HCT116 (cell line): ENCODE results near the gene S1PR3. TPM values are rescaled to one million over a fixed set of nuclear protein-coding genes. Genes with fewer than 3 reads are reported as not detected.

Source experiments
- ATAC-seq: fragments of 200-7000 bp; cut with Tn5 transposase; 2 replicates; pipeline ENCODE4 v1.9.1; 2020; ENCODE audit warnings: mild to moderate bottlenecking, moderate library complexity
- BruUV-seq: library from RNA; stranded (reverse); fragments of 400-500 nt; replicated peaks from 2 replicates; lab custom pipeline; 2021; lab: Mats Ljungman, UMichigan
- CTCF ChIA-PET: fragments of 300-600 bp; sonication (Branson Sonifier 250); formaldehyde crosslinking; loops from one replicate; lab custom pipeline; 2021; ENCODE audit warnings: antibody characterized with exemption; lab: Charles Lee
- POLR2A ChIA-PET: fragments of 300-600, 350-600 bp; sonication (Branson Sonifier 250); formaldehyde crosslinking; loops from one replicate; lab custom pipeline; 2021; ENCODE audit warnings: antibody characterized with exemption; lab: Charles Lee
- RAD21 ChIA-PET, 2 experiments: fragments of 300-600 bp; sonication (Branson Sonifier 250); formaldehyde crosslinking; loops; one replicate each; lab custom pipeline; 2023; ENCODE audit warnings: low total read pairs in 2 of 2; ENCODE audit not compliant: uncharacterized antibody in 2 of 2, unreplicated experiment in 2 of 2, low non-redundant PET in 1 of 2; lab: Charles Lee
- DNase-seq: peaks from one replicate; pipeline ENCODE4 v3.0.0-alpha.2; 2010; ENCODE audit warnings: low read depth, low spot score
- H2AFZ ChIP-seq: fragments of 200-600 bp; shearing (Covaris generic), sonication (generic); 2 replicates; pipeline ENCODE4 v1.6.1; 2017; ENCODE audit warnings: low read depth, mixed run types, mixed read lengths, antibody characterized with exemption, low read length; ENCODE audit not compliant: poor library complexity, severe bottlenecking
- H3K27ac ChIP-seq: 2 replicates; pipeline ENCODE4 v1.5.1; 2012; ENCODE audit warnings: low read depth, low read length
- H3K27me3 ChIP-seq: fragments of 200-600 bp; sonication (generic); 2 replicates; pipeline ENCODE4 v1.6.1; 2016; ENCODE audit warnings: mixed run types, low read length, mixed read lengths; ENCODE audit not compliant: insufficient read depth
- H3K36me3 ChIP-seq, 2 experiments: fragments of 200-500 bp in 1 of 2; fragments of 200-600 bp in 1 of 2; sonication (Bioruptor generic) in 1 of 2; sonication (generic) in 1 of 2; 2 replicates each; pipeline versions ENCODE4 v1.5.1 to v1.6.1; 2014 to 2016; ENCODE audit warnings: low read length in 2 of 2, inconsistent platforms in 1 of 2, mixed read lengths in 1 of 2, mixed run types in 1 of 2; ENCODE audit not compliant: insufficient read depth in 2 of 2, control insufficient read depth in 1 of 2
- H3K4me1 ChIP-seq, 2 experiments: fragments of 200-600 bp in 1 of 2; sonication (generic) in 1 of 2; 2 replicates each; pipeline versions ENCODE4 v1.5.1 to v1.6.1; 2012 to 2017; ENCODE audit warnings: low read length in 2 of 2, inconsistent platforms in 1 of 2, mild to moderate bottlenecking in 1 of 2, mixed read lengths in 1 of 2, mixed run types in 1 of 2, moderate library complexity in 1 of 2; ENCODE audit not compliant: insufficient read depth in 2 of 2, control insufficient read depth in 1 of 2
- H3K4me2 ChIP-seq: fragments of 200-600 bp; sonication (generic); 2 replicates; pipeline ENCODE4 v1.6.1; 2017; ENCODE audit warnings: mixed run types, low read length, mixed read lengths
- H3K4me3 ChIP-seq, 2 experiments: fragments of 200-600 bp in 1 of 2; sonication (generic) in 1 of 2; replicated peaks in 1 of 2; 2 replicates each; pipeline ENCODE4 v1.5.1; 2011 to 2016; ENCODE audit warnings: low read length in 2 of 2, control low read depth in 1 of 2, low read depth in 1 of 2, mild to moderate bottlenecking in 1 of 2, mixed read lengths in 1 of 2, mixed run types in 1 of 2
- H3K79me2 ChIP-seq: fragments of 200-600 bp; sonication (generic); 2 replicates; pipeline ENCODE4 v1.6.1; 2017; ENCODE audit warnings: mild to moderate bottlenecking, mixed run types, low read length, moderate library complexity, mixed read lengths; ENCODE audit not compliant: insufficient read depth
- H3K9ac ChIP-seq: fragments of 200-600 bp; sonication (generic); 2 replicates; pipeline ENCODE4 v1.6.1; 2016; ENCODE audit warnings: low read length, mixed read lengths
- H3K9me2 ChIP-seq: fragments of 200-600 bp; sonication (generic), shearing (Covaris generic); 2 replicates; pipeline ENCODE4 v1.6.1; 2017; ENCODE audit warnings: mixed run types, mild to moderate bottlenecking, moderate library complexity; ENCODE audit not compliant: insufficient read depth
- H3K9me3 ChIP-seq, 2 experiments: fragments of 200-500 bp in 1 of 2; fragments of 200-600 bp in 1 of 2; sonication (Bioruptor generic) in 1 of 2; sonication (generic) in 1 of 2; 2 replicates each; pipeline ENCODE4 v1.6.1; 2014 to 2017; ENCODE audit warnings: low read length in 2 of 2, mixed read lengths in 2 of 2, inconsistent platforms in 1 of 2, low read depth in 1 of 2, mild to moderate bottlenecking in 1 of 2, mixed run types in 1 of 2, moderate library complexity in 1 of 2; ENCODE audit not compliant: control insufficient read depth in 1 of 2, insufficient read depth in 1 of 2
- H4K20me1 ChIP-seq: fragments of 200-600 bp; sonication (generic), shearing (Covaris generic); 2 replicates; pipeline ENCODE4 v1.6.1; 2017; ENCODE audit warnings: mixed run types, mild to moderate bottlenecking, moderate library complexity; ENCODE audit not compliant: insufficient read depth
- EZH2 ChIP-seq: fragments of 200-600 bp; sonication (generic); IDR thresholded peaks from 2 replicates; pipeline ENCODE4 v1.6.1; 2017; ENCODE audit warnings: antibody characterized with exemption, mixed run types
- JUND ChIP-seq: IDR thresholded peaks from 2 replicates; pipeline ENCODE4 v1.6.1; 2012
- SIN3A ChIP-seq: IDR thresholded peaks from 2 replicates; pipeline ENCODE4 v1.6.1; 2012; ENCODE audit warnings: low read depth
- TCF7L2 ChIP-seq: IDR thresholded peaks from 2 replicates; pipeline ENCODE4 v1.7.0; 2011; ENCODE audit warnings: borderline replicate concordance, inconsistent platforms; ENCODE audit not compliant: insufficient read depth, insufficient read length; ENCODE audit errors: extremely low read depth
- intact Hi-C: fragments of 100-400 bp; cut with micrococcal nuclease; formaldehyde crosslinking; loops from 2 replicates; pipeline ENCODE4 v1.10.0; 2022
- total RNA-seq: library from RNA; stranded (reverse); gene quantifications from one replicate; pipeline ENCODE4 v1.2.1, GENCODE V29; 2021; ENCODE audit not compliant: unreplicated experiment

The S1PR3 gene
- total RNA-seq, 1 experiment from 2014 or later: 0.07 TPM

DNA sequence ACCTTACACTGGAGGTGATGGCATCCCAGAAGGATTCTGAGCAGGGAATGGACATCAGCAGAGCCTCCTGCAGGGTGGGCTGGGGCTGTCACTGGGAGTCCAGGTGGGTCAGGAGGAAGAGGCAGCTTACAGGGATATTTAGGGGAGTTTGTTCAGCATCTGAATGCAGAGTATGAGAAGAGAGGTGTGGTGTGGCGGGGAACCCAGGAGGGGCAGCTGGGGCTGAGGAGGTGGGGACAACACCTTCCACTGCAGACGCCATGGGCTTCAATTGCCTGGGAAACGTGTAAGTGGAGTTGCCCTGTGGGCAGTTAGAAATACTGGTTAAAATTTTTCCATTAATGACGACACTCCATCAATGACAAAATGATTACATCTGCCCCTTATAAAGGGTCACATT is 33.5 kb downstream of the S1PR3 start:
- no peak overlapping the region for H3K27ac ChIP-seq
- ChIA-PET POLR2A (no interaction called here), RAD21 (no interaction called here), CTCF (no interaction called here)
- no peaks in the 10 kb centered on the region for H3K79me2 ChIP-seq
- no peak for TF ChIP-seq EZH2
- no peaks in the 10 kb centered on the region for H3K9me2 ChIP-seq
- no peak overlapping the region for H2AFZ ChIP-seq
- H3K4me3 ChIP-seq: no peak overlapping the region
- H3K4me2 ChIP-seq: no peak overlapping the region
- no peak overlapping the region for H3K9ac ChIP-seq
- ATAC-seq (no peak), DNase-seq (no peak)
- no TSS peak for BruUV-seq
- H3K9me3 ChIP-seq: no peaks in the 10 kb centered on the region
- intact Hi-C loops: no loop called here
- H3K36me3 ChIP-seq: no peaks in the 10 kb centered on the region
- H3K4me1 ChIP-seq: peaks cover 20 to 24% of the 10 kb centered on the region in 2 experiments; a peak in 3 of 4 replicates
- no peaks in the 10 kb centered on the region for H3K27me3 ChIP-seq
- no peaks in the 10 kb centered on the region for H4K20me1 ChIP-seq

DNA sequence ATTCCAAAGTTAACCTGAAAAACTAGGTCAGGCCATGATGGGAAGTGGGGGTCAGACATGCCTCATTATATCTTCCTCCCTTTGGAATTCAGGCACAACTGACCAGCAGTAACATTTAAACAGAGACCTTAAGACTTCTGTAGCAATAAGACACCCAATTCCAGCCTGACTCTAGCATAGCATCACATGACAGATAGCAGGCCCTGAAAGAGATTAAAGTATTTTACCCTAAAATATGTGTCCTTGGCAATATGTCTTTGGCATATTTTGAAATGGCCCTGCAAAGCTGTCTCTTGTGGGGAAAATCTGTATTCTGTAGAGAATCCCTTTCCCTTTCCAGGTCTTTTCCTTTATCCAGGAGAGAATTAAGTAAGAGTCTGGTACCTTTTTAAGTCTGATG is 34.3 kb downstream of the S1PR3 start:
- DNase-seq (no peak), ATAC-seq (no peak)
- Histone ChIP-seq H3K4me1 (peaks cover 16 to 20% of the 10 kb centered on the region in 2 experiments; a peak in 3 of 4 replicates), H3K4me3 (no peak overlapping the region), H3K9me3 (no peaks in the 10 kb centered on the region), H2AFZ (no peak overlapping the region), H4K20me1 (no peaks in the 10 kb centered on the region), H3K27ac (no peak overlapping the region), H3K9ac (no peak overlapping the region), H3K9me2 (no peaks in the 10 kb centered on the region), H3K36me3 (no peaks in the 10 kb centered on the region), H3K27me3 (no peaks in the 10 kb centered on the region), H3K4me2 (no peak overlapping the region), H3K79me2 (no peaks in the 10 kb centered on the region)
- ChIA-PET RAD21 (interaction anchor here in 1 of 2 experiments (0.7 kb wide), 1 partner anchor 278 kb away, joined by 3 read pairs; no protein-coding TSS in a partner anchor), POLR2A (no interaction called here), CTCF (no interaction called here)
- no peak for TF ChIP-seq JUND
- no peak for TF ChIP-seq SIN3A
- TF ChIP-seq TCF7L2: no peak
- intact Hi-C loops: no loop called here
- no TSS peak for BruUV-seq
